Epithelial cell of esophagus (primary cell): ENCODE data around the gene GALNT16.

Experiments used
- DNase-seq: peaks from one replicate; pipeline ENCODE4 v3.0.0; 2010; ENCODE audit warnings: low read depth
- H3K4me3 ChIP-seq: 2 replicates; pipeline ENCODE4 v1.5.1; 2011; ENCODE audit warnings: mild to moderate bottlenecking, low read length, control low read depth
- TF ChIP-seq, protein P1 (sequence below): IDR thresholded peaks from 2 replicates; pipeline ENCODE4 v1.5.1; 2011; ENCODE audit warnings: low read depth, mild to moderate bottlenecking, low read length, control low read depth, inconsistent platforms; ENCODE audit not compliant: insufficient read depth; ENCODE audit errors: missing control alignments

The GALNT16 gene

DNA sequence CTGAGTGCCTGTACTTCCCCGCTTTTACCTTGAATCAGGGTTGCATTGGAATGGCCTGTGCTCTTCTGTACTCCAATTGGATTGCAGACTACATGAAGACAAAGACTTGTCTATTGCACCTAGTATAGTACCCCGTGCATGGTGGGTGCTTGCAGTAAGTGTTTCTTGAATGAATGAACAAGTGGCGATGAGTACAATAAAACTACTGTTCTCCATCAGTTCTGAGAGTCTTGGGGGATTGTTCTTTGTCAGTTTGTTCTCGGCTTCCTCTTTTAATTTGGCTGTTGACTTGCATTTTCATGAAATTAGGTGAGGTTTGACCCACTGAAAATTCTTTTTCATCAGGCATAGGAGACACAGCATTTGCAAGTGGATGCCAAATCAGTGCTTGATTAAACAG lies 104.0 kb downstream of the GALNT16 start:
- DNase-seq = no peak
- TF ChIP-seq, protein P1, sequence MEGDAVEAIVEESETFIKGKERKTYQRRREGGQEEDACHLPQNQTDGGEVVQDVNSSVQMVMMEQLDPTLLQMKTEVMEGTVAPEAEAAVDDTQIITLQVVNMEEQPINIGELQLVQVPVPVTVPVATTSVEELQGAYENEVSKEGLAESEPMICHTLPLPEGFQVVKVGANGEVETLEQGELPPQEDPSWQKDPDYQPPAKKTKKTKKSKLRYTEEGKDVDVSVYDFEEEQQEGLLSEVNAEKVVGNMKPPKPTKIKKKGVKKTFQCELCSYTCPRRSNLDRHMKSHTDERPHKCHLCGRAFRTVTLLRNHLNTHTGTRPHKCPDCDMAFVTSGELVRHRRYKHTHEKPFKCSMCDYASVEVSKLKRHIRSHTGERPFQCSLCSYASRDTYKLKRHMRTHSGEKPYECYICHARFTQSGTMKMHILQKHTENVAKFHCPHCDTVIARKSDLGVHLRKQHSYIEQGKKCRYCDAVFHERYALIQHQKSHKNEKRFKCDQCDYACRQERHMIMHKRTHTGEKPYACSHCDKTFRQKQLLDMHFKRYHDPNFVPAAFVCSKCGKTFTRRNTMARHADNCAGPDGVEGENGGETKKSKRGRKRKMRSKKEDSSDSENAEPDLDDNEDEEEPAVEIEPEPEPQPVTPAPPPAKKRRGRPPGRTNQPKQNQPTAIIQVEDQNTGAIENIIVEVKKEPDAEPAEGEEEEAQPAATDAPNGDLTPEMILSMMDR = no peak

GRCh38 chr14:69364378-69364777 lies 104.4 kb downstream of the GALNT16 start:
- DNase-seq = no peak
- H3K4me3 ChIP-seq = no peak overlapping the region
- TF ChIP-seq, protein P1 = no peak

More for the DNA sequence above, 104.0 kb downstream of the GALNT16 start:
- H3K4me3 ChIP-seq = no peak overlapping the region

DNA sequence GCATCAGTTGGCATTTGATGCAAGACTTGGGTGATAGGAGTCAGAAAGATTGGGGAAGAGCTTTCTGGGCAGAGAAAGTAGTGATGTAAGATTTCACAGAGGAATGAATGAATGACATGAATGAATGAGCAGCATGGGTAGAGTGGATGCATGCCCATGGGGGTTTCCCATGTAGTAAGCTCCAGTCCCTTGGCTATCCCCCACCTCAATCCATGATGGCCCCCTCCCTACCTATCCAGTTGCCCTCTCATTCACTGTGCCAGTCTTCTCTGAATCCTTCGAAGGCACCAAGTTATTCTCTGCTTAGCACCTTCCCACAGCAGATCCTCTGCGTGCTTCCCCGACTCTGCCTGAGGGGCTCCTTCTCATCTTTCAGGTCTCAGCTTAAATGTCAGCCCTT lies 106.1 kb downstream of the GALNT16 start:
- no peak for DNase-seq
- TF ChIP-seq, protein P1 = no peak
- no peak overlapping the region for H3K4me3 ChIP-seq

DNA sequence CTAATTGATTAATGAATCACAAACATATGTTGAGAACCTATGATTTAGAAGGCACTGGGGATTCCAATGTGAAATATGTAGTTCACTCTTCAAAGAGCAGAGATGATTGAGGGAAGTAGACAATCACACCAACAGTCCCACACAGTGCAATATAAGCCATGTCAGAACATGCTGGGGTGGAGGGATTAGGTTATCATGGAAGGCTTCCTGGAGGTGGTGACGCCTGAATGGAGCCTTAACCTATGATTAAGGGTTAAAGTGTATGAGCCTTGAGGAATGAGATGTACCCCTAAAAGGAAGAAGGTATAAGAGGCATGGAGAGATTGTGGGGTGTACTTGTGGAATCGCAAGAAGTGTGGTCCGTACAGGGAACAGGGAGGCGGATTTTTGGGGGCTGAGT lies 106.8 kb downstream of the GALNT16 start:
- TF ChIP-seq, protein P1 = no peak
- H3K4me3 ChIP-seq = no peak overlapping the region
- DNase-seq = no peak

DNA sequence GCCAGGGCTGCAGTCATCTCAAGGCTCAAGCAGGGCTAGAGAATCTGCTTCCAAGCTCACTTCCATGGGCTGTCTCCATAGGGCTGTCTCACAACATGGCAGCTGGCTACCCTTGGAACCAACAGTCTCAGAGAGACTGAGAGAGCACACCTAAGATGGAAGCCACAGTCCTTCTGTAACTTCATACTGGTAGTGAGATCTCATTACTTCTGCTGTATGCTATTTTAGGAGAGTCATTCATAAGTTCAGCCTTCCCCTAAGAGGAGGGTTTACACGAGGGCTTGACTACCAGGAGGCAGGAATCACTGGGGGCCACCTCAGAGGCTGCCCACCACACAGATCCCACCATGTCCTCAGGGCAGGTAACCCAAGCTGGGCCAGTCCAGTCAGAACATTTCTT lies 108.4 kb downstream of the GALNT16 start:
- no peak overlapping the region for H3K4me3 ChIP-seq
- TF ChIP-seq, protein P1 = no peak
- DNase-seq = no peak

DNA sequence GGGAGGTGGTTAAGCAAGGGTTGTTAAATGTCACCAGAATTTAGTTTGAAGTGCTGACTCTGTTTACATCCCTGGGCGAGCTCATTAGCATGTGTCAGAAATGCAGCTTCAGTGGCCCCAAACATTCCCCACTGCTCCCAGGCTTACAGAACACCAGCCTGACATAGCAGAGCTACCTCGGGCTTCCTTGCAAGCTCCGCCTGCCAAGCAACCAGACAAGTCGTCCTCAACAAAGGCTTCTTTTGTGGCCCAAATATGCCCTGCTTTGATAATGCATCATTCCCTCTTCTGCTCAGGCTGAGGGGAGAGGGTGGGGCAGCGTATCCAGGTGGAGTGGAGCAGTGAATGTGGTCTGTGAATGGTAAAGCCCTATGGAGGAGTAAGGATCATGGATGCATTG lies 110.1 kb downstream of the GALNT16 start:
- TF ChIP-seq, protein P1 = no peak
- no peak overlapping the region for H3K4me3 ChIP-seq
- no peak for DNase-seq

DNA sequence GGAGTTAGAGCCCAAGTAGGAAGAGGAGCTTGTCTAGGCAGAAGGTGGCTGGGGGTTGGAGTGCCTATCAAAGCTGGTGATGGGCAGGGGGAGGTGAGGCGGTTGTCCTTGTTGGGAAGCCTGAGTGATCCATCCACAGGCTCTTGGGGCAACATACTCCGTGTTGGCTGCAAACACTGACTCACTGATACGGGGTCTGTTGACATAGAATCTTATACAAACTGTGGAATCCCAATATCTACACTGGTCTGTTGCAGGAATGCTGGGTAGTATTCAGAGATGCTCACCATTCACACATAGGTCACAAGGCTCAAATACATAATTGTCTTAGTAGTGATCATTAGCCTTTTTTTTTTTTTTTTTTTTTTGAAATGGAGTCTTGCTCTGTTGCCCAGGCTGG lies 112.2 kb downstream of the GALNT16 start:
- H3K4me3 ChIP-seq = no peak overlapping the region
- TF ChIP-seq, protein P1 = no peak
- no peak for DNase-seq
